Chondrocyte (in vitro differentiated cells): ENCODE data around the gene DYNLT2B. TPM values are rescaled to one million over a fixed set of nuclear protein-coding genes. Genes with fewer than 3 reads are reported as not detected.
"Not testable (repeated sequence)": the region's sequence is repeated elsewhere in the genome, so short reads cannot be mapped to it uniquely, and the experiment has no call there.

Experiments used
- DNase-seq: peaks from one replicate; pipeline ENCODE4 v3.0.0; 2021; ENCODE audit warnings: mixed read lengths, low spot score
- H3K27ac Mint-ChIP-seq: one replicate; pipeline ENCODE4 v1.8.0; 2021; ENCODE audit warnings: mild to moderate bottlenecking, moderate library complexity, mixed read lengths; ENCODE audit not compliant: unreplicated experiment
- H3K27me3 Mint-ChIP-seq: 2 replicates; pipeline ENCODE4 v1.8.0; 2021; ENCODE audit warnings: low read depth, mixed read lengths
- H3K36me3 Mint-ChIP-seq: 2 replicates; pipeline ENCODE4 v1.8.0; 2021; ENCODE audit warnings: low read depth, mixed read lengths
- H3K4me1 Mint-ChIP-seq: 2 replicates; pipeline ENCODE4 v1.8.0; 2021; ENCODE audit warnings: low read depth, mild to moderate bottlenecking, mixed read lengths
- H3K4me3 Mint-ChIP-seq: one replicate; pipeline ENCODE4 v1.8.0; 2021; ENCODE audit warnings: mild to moderate bottlenecking, moderate library complexity, mixed read lengths; ENCODE audit not compliant: unreplicated experiment
- H3K9me3 Mint-ChIP-seq: 2 replicates; pipeline ENCODE4 v1.8.0; 2021; ENCODE audit warnings: low read depth, mixed read lengths
- total RNA-seq: library from RNA; stranded (reverse); gene quantifications from 3 replicates; pipeline ENCODE4 v1.2.1, GENCODE V29; 2021
- TF ChIP-seq, protein P1 (sequence below): fragments of 200-600 bp; sonication (generic); IDR thresholded peaks from 2 replicates; pipeline ENCODE4 v1.5.0; 2021; ENCODE audit warnings: antibody characterized with exemption, mild to moderate bottlenecking, moderate library complexity

Gene DYNLT2B
- total RNA-seq, 1 donor from 2014 or later = 12.1 TPM

DNA sequence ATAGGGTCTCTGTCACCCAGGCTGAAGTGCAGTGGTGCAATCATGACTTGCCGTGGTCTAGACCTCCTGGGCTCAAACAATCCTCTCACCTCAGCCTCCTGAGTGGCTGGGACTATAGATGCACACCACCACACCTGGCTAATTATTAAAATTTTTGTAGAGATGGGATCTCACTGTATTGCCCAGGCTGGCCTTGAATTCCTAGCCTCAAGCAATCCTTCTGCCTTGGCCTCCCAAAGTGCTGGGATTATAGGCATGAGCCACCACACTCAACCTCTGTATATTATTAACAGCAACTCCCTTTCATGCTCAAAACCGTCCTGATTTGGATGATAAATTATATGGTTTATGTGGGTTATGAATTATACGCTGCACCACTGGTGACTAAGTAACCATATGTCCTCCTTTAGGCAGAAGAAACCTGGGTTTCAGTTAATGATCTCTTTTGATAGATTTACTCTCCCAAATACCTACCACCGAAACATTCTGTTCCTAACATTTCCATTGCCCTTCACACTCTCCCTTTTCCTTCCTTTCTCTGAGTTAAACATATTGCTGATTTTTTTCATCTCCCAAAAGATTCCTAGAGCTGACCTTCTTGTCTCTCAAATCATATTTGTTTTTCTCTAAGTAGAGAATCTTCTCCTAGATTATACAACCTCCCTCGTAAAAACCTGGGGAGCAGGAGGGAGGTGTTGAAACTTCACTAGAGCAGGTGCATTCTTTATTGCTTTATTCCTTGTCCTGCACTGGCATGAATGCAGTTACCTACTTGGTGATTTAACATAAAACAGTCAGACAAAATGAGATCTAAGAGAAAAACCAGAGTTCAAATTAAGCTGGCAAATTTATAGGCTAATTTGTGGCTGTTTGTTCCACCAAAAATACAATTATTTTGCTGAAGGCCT, 63.4 kb downstream of the DYNLT2B start:
- no peaks in the 10 kb centered on the region for H3K27me3 Mint-ChIP-seq
- peaks cover 3% of the 10 kb centered on the region for H3K4me1 Mint-ChIP-seq
- H3K27ac Mint-ChIP-seq = no peak overlapping the region
- DNase-seq = no peak
- peaks cover 4% of the 10 kb centered on the region for H3K36me3 Mint-ChIP-seq
- H3K4me3 Mint-ChIP-seq = no peak overlapping the region
- TF ChIP-seq, protein P1, sequence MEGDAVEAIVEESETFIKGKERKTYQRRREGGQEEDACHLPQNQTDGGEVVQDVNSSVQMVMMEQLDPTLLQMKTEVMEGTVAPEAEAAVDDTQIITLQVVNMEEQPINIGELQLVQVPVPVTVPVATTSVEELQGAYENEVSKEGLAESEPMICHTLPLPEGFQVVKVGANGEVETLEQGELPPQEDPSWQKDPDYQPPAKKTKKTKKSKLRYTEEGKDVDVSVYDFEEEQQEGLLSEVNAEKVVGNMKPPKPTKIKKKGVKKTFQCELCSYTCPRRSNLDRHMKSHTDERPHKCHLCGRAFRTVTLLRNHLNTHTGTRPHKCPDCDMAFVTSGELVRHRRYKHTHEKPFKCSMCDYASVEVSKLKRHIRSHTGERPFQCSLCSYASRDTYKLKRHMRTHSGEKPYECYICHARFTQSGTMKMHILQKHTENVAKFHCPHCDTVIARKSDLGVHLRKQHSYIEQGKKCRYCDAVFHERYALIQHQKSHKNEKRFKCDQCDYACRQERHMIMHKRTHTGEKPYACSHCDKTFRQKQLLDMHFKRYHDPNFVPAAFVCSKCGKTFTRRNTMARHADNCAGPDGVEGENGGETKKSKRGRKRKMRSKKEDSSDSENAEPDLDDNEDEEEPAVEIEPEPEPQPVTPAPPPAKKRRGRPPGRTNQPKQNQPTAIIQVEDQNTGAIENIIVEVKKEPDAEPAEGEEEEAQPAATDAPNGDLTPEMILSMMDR = no peak
- no peaks in the 10 kb centered on the region for H3K9me3 Mint-ChIP-seq

DNA sequence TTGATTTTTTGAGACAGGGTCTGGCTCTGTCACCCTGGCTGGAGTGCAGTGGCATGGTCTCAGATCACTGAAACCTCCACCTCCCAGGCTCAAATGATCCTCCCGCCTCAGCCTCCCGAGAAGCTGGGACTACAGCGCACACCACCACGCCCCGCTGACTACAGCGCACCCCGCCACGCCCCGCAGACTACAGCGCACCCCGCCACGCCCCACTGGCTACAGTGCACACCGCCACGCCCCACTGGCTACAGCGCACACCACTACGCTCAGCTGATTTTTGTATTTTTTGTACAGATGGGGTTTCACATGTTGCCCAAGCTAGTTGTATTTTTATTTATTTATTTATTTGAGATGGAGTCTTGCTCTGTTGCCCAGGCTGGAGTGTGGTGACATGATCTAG, 66.1 kb downstream of the DYNLT2B start:
- H3K36me3 Mint-ChIP-seq = peaks cover 6% of the 10 kb centered on the region
- TF ChIP-seq, protein P1 = no peak
- no peaks in the 10 kb centered on the region for H3K27me3 Mint-ChIP-seq
- no peak for DNase-seq
- H3K4me1 Mint-ChIP-seq = peaks cover 3% of the 10 kb centered on the region
- no peaks in the 10 kb centered on the region for H3K9me3 Mint-ChIP-seq
- H3K27ac Mint-ChIP-seq = no peak overlapping the region
- H3K4me3 Mint-ChIP-seq = no peak overlapping the region

DNA sequence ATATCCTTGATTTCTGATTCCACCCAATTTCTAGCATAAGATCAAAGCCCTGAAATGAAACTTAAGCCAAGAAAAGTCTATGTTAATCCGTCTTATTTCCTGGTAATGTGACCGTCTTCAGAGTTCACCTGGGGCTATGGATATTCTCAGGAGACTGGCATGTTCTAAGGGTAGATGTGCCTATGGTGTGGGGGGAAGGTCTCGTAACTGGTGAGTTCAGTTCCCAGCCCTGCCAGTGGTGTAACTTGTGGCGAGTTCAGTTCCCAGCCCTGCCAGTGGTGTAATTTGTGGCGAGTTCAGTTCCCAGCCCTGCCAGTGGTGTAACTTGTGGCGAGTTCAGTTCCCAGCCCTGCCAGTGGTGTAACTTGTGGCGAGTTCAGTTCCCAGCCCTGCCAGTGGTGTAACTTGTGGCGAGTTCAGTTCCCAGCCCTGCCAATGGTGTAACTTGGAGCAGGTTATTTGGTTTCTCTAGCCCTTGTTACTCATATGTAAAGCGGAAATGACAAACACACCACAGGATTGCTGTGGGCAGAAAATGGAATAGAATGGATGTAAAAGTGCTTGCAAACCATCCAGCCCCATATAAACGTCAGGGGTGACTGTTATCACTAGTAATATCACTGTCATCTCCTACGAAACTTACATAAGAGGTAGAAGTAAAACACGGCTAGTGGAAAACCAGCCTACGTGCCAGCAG, 71.3 kb downstream of the DYNLT2B start:
- H3K27me3 Mint-ChIP-seq = no peaks in the 10 kb centered on the region
- DNase-seq = no peak
- no peaks in the 10 kb centered on the region for H3K4me1 Mint-ChIP-seq
- no peak overlapping the region for H3K4me3 Mint-ChIP-seq
- H3K27ac Mint-ChIP-seq = no peak overlapping the region
- H3K9me3 Mint-ChIP-seq = no peaks in the 10 kb centered on the region
- peaks cover 12% of the 10 kb centered on the region for H3K36me3 Mint-ChIP-seq
- TF ChIP-seq, protein P1 = no peak

DNA sequence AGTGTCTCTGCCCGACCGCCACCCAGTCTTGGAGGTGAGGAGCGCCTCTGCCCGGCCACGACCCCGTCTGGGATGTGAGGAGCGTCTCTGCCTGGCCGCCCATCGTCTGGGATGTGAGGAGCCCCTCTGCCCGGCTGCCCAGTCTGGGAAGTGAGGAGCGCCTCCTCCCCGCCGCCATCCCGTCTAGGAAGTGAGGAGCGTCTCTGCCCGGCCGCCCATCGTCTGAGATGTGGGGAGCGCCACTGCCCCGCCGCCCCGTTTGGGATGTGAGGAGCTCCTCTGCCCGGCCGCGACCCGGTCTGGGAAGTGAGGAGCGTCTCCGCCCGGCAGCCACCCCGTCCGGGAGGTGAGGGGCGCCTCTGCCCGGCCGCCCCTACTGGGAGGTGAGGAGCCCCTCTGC, 73.9 kb downstream of the DYNLT2B start:
- peaks cover 20% of the 10 kb centered on the region for H3K36me3 Mint-ChIP-seq
- not testable (repeated sequence) for H3K4me1 Mint-ChIP-seq, H3K27me3 Mint-ChIP-seq, DNase-seq, H3K27ac Mint-ChIP-seq, H3K4me3 Mint-ChIP-seq, H3K9me3 Mint-ChIP-seq

- H3K36me3 Mint-ChIP-seq = peaks cover 35% of the 10 kb centered on the region
- TF ChIP-seq, protein P1 = no peak
- no peak overlapping the region for H3K4me3 Mint-ChIP-seq
- H3K27ac Mint-ChIP-seq = no peak overlapping the region
- H3K9me3 Mint-ChIP-seq = no peaks in the 10 kb centered on the region
- DNase-seq = no peak
- H3K4me1 Mint-ChIP-seq = peaks cover 5% of the 10 kb centered on the region
- no peaks in the 10 kb centered on the region for H3K27me3 Mint-ChIP-seq
These were observed 76.3 kb downstream of the DYNLT2B start for GRCh38 chr3:196241704-196242103.

Other genes starting within 250 kb of the DYNLT2B start
- gene TFRC, start 236.2 kb downstream of the DYNLT2B start, total RNA-seq = 53.6 to 108 TPM (median 105 TPM) in 3 replicates
- gene ZDHHC19, start 106.8 kb downstream of the DYNLT2B start, total RNA-seq = not detected in 3 replicates
- gene SLC51A, start 101.7 kb downstream of the DYNLT2B start, total RNA-seq = not detected in 3 replicates
- 74.4 to 84.1 TPM (median 75.7 TPM) in 3 replicates for gene PCYT1A, start 30.5 kb downstream of the DYNLT2B start, total RNA-seq
- 0.47 to 0.62 TPM in 2 of 3 replicates, not detected in the other for gene TM4SF19, start 20.1 kb upstream of the DYNLT2B start, total RNA-seq
- 57.6 to 69.4 TPM (median 62.5 TPM) in 3 replicates for gene UBXN7, start 114.2 kb upstream of the DYNLT2B start, total RNA-seq
- gene RNF168, start 185.5 kb upstream of the DYNLT2B start, total RNA-seq = 18.3 to 21.9 TPM (median 19.5 TPM) in 3 replicates
- not detected in 3 replicates for gene SMCO1, start 197.1 kb upstream of the DYNLT2B start, total RNA-seq